Measurements from ENCODE around the gene SMYD3. TPM values are rescaled to one million over a fixed set of nuclear protein-coding genes. Genes with fewer than 3 reads are reported as not detected.

SMYD3 gene
- total RNA-seq, 1 experiment from 2014 or later, result 25.5 TPM

GRCh38 chr1:246078888-246079252, 428.2 kb downstream of the SMYD3 start:
- Mint-ChIP-seq H3K36me3 (ENCODE audit: insufficient read depth in 1 of 3, low read depth in 3 of 3) (peaks cover 8 to 17% (median 10%) of the 10 kb centered on the region in 3 experiments), H3K27ac (no peak overlapping the region), H3K9me3 (peaks cover 14 to 20% of the 10 kb centered on the region in 2 experiments; a peak in 4 of 5 replicates), H3K27me3 (ENCODE audit: low read depth) (no peaks in the 10 kb centered on the region), H3K4me1 (peaks cover 17 to 23% of the 10 kb centered on the region in 2 experiments), H3K4me3 (no peak overlapping the region)
- Histone ChIP-seq H2AK5ac (ENCODE audit: insufficient read length, low read length) (no peak overlapping the region), H3K56ac (ENCODE audit: insufficient read length, low read depth, low read length) (no peak overlapping the region), H2BK5ac (ENCODE audit: insufficient read length, low read length) (no peak overlapping the region), H3T11ph (ENCODE audit: low read length) (no peak overlapping the region), H3K23me2 (ENCODE audit: insufficient read length, low read depth, low read length, poor library complexity, severe bottlenecking) (no peaks in the 10 kb centered on the region), H2BK120ac (ENCODE audit: low read depth, low read length, poor library complexity, severe bottlenecking) (no peak overlapping the region), H3K9ac (ENCODE audit: extremely low read depth, insufficient read length, low read length) (no peak overlapping the region), H3K23ac (ENCODE audit: insufficient read length, low read depth, low read length) (no peak overlapping the region), H4K5ac (ENCODE audit: insufficient read length, low read depth, low read length) (no peak overlapping the region), H2BK20ac (ENCODE audit: low read depth, low read length, poor library complexity, severe bottlenecking) (no peak overlapping the region), H3K4ac (ENCODE audit: low read depth, low read length) (no peak overlapping the region), H2BK12ac (ENCODE audit: insufficient read length, low read depth, low read length) (no peak overlapping the region), H4K20me1 (ENCODE audit: control insufficient read depth, insufficient read depth, insufficient read length) (no peaks in the 10 kb centered on the region), H3K79me2 (ENCODE audit: insufficient read depth, low read length) (no peaks in the 10 kb centered on the region), H2BK15ac (ENCODE audit: low read depth, low read length) (no peak overlapping the region), H3K4me2 (ENCODE audit: insufficient read depth, insufficient read length, low read length) (no peak overlapping the region), H3K27ac (ENCODE audit: insufficient read length, low read depth, low read length) (no peak overlapping the region), H4K91ac (ENCODE audit: insufficient read length, low read depth, low read length) (no peak overlapping the region), H3K9me3 (ENCODE audit: control insufficient read depth, low read depth, low read length) (peaks cover 8% of the 10 kb centered on the region), H3K18ac (ENCODE audit: insufficient read length, low read depth, low read length) (no peak overlapping the region), H3K27me3 (ENCODE audit: insufficient read depth, low read length) (no peaks in the 10 kb centered on the region), H3K14ac (ENCODE audit: insufficient read depth, low read length) (no peak overlapping the region), H4K8ac (replicated peaks; ENCODE audit: insufficient read length, low read depth, low read length) (no peak overlapping the region), H3K79me1 (ENCODE audit: insufficient read depth, low read depth, low read length, poor library complexity, severe bottlenecking) (no peaks in the 10 kb centered on the region), H2AFZ (ENCODE audit: low read length) (no peak overlapping the region), H3K4me1 (ENCODE audit: insufficient read depth, low read length) (no peaks in the 10 kb centered on the region)
- DNase-seq, result no peak
- no peak for TF ChIP-seq CTCF (conservative IDR thresholded peaks at IDR 0.05)
- no CpG with 5 or more reads among the region's 1 CpG for WGBS (ENCODE audit: extremely low coverage, insufficient read length, low lambda C conversion rate)

Measured in H9 (cell line).